ENCODE data around the gene SNX25.
"Not testable (repeated sequence)": the region's sequence is repeated elsewhere in the genome, so short reads cannot be mapped to it uniquely, and the experiment has no call there.

The SNX25 gene

GRCh38 chr4:185352202-185352601 lies 142.8 kb downstream of the SNX25 start:
- DNase-seq = no peak

GRCh38 chr4:185352741-185353140 lies 143.3 kb downstream of the SNX25 start:
- no peak for DNase-seq

GRCh38 chr4:185357211-185357610 lies 147.8 kb downstream of the SNX25 start:
- DNase-seq = peak; percentile 34

- DNase-seq = no peak
These were observed 148.5 kb downstream of the SNX25 start for GRCh38 chr4:185357733-185358440.

- peak; percentile 70 for DNase-seq
These were observed 149.1 kb downstream of the SNX25 start for GRCh38 chr4:185358514-185358913.

- DNase-seq = peak; percentile 46
These were observed 149.6 kb downstream of the SNX25 start for GRCh38 chr4:185358959-185359358.

- DNase-seq = peak; percentile 61
These were observed 150.5 kb downstream of the SNX25 start for GRCh38 chr4:185359767-185360446.

- DNase-seq = no peak
These were observed 152.5 kb downstream of the SNX25 start for GRCh38 chr4:185361872-185362271.

- not testable (repeated sequence) for DNase-seq
These were observed 153.2 kb downstream of the SNX25 start for GRCh38 chr4:185362570-185362969.

GRCh38 chr4:185363251-185363650 lies 153.9 kb downstream of the SNX25 start:
- no peak for DNase-seq

GRCh38 chr4:185364886-185365285 lies 155.5 kb downstream of the SNX25 start:
- no peak for DNase-seq

GRCh38 chr4:185369731-185370130 lies 160.3 kb downstream of the SNX25 start:
- DNase-seq = peak; percentile 35

GRCh38 chr4:185370268-185370949 lies 161.0 kb downstream of the SNX25 start:
- no peak for DNase-seq

- no peak for DNase-seq
These were observed 162.3 kb downstream of the SNX25 start for GRCh38 chr4:185371702-185372101.

GRCh38 chr4:185374027-185374426 lies 164.6 kb downstream of the SNX25 start:
- no peak for DNase-seq

GRCh38 chr4:185374573-185374972 lies 165.2 kb downstream of the SNX25 start:
- no peak for DNase-seq

- DNase-seq = no peak
These were observed 168.9 kb downstream of the SNX25 start for GRCh38 chr4:185378264-185378663.

- no peak for DNase-seq
These were observed 170.2 kb downstream of the SNX25 start for GRCh38 chr4:185379326-185380295.

- DNase-seq = no peak
These were observed 170.9 kb downstream of the SNX25 start for GRCh38 chr4:185380320-185380719.

- DNase-seq = peak; percentile 44
These were observed 172.1 kb downstream of the SNX25 start for GRCh38 chr4:185381288-185382196.

GRCh38 chr4:185382754-185383153 lies 173.4 kb downstream of the SNX25 start:
- no peak for DNase-seq

- DNase-seq = no peak
These were observed 174.1 kb downstream of the SNX25 start for GRCh38 chr4:185383451-185383850.
